Sigmoid colon (tissue), 7 donors: ENCODE results near the gene CDH23. TPM values are rescaled to one million over a fixed set of nuclear protein-coding genes. Genes with fewer than 3 reads are reported as not detected.

Source experiments
- DNase-seq: peaks from one replicate; pipeline ENCODE4 v3.0.0-alpha.2; 2019
- H3K27ac ChIP-seq, 4 donors: fragments of 200-600 bp; sonication (generic); one replicate each; pipeline ENCODE4 v1.5.1; 2016 to 2019; ENCODE audit warnings: mild to moderate bottlenecking in 1 of 4
- H3K27me3 ChIP-seq, 3 donors: fragments of 200-600 bp; sonication (generic); one replicate each; pipeline ENCODE4 v1.5.1; 2019; ENCODE audit warnings: mild to moderate bottlenecking in 1 of 3
- H3K36me3 ChIP-seq, 4 donors: fragments of 200-600 bp; sonication (generic); one replicate each; pipeline ENCODE4 v1.5.1; 2016 to 2019
- H3K4me1 ChIP-seq, 4 donors: fragments of 200-600 bp; sonication (generic); one replicate each; pipeline ENCODE4 v1.5.1; 2017 to 2019
- H3K4me3 ChIP-seq, 4 donors: fragments of 200-600 bp; sonication (generic); one replicate each; pipeline ENCODE4 v1.5.1; 2017 to 2019; ENCODE audit warnings: mild to moderate bottlenecking in 2 of 4, moderate library complexity in 1 of 4
- H3K9me3 ChIP-seq, 4 donors: fragments of 200-600 bp in 3 of 4; sonication (generic) in 3 of 4; one replicate each; pipeline versions ENCODE4 v1.5.1 to v1.6.1; 2013 to 2019
- CTCF ChIP-seq, 4 experiments: fragments of 450-650 bp in 3 of 4; fragments of 200-600 bp in 1 of 4; IDR thresholded peaks; one replicate each; pipeline ENCODE4 v1.5.1; 2016 to 2019; ENCODE audit warnings: antibody characterized with exemption in 4 of 4, mild to moderate bottlenecking in 3 of 4, moderate library complexity in 2 of 4
- EP300 ChIP-seq, 4 donors: sonication (generic); formaldehyde crosslinking; IDR thresholded peaks; one replicate each; pipeline ENCODE4 v1.6.1; 2017; ENCODE audit warnings: antibody characterized with exemption in 4 of 4
- POLR2A ChIP-seq, 2 donors: fragments of 450-650 bp; IDR thresholded peaks; one replicate each; pipeline ENCODE4 v1.6.1; 2016; ENCODE audit warnings: antibody characterized with exemption in 2 of 2, mild to moderate bottlenecking in 2 of 2, moderate library complexity in 2 of 2
- POLR2AphosphoS5 ChIP-seq, 4 donors: sonication (generic); formaldehyde crosslinking; IDR thresholded peaks; one replicate each; pipeline ENCODE4 v1.6.1; 2017; ENCODE audit warnings: antibody characterized with exemption in 4 of 4
- WGBS, 2 donors: extraction: QIAGEN DNeasy Blood & Tissue Kit; methylation state at CpG; one replicate each; pipeline ENCODE4 v1.1.7; 2013; 5-methylcytosine and 5-hydroxymethylcytosine counted together
- intact Hi-C: fragments of 100-400 bp; cut with DNase I; formaldehyde crosslinking; loops from one replicate; pipeline ENCODE4 v1.15.1; 2023
- polyA plus RNA-seq, 3 donors: library from polyadenylated mRNA; stranded (reverse); fragments of 200-250 nt; gene quantifications; one replicate each; pipeline ENCODE4 v1.2.3, GENCODE V29; 2013
- total RNA-seq, 4 donors: library from RNA; depleted of rRNA; stranded (reverse); fragments of >200 nt; gene quantifications; one replicate each; pipeline ENCODE4 v1.1.0, GENCODE V29; 2016
- donor health status: healthy with polysubstance abuse.
- donor health status: Bipolar disorder and iron deficiency.
- donor health status: healthy.

The CDH23 gene
- total and polyA plus RNA-seq, 7 donors = 1.5 to 7.2 (median 3.0) TPM

DNA sequence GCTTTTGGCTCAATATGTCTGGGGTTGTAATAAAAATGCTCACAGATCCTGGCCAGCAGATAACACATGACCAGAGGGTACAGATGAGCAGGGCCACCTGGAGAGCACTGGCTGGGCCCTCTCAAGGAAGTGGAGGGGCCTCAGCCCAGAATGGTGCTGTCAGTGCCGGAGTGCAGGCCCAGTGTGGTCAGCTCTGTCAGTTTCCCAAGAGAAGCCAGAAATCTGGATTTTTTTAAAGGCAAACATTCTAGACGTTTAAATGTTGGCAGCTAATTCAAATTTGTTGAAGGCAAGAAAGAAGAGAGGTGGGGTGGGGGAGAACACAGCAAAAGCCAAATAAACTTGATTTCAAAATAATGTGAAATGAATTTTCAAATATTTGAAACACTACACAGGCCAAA, 320.8 kb downstream of the CDH23 start:
- Histone ChIP-seq H3K36me3 (no peaks in the 10 kb centered on the region), H3K4me3 (no peak overlapping the region), H3K4me1 (peaks cover 0 to 51% (median 41%) of the 10 kb centered on the region in 4 donors), H3K27me3 (no peaks in the 10 kb centered on the region), H3K9me3 (no peaks in the 10 kb centered on the region), H3K27ac (peak overlapping the region; percentile 38 to 55 (median 44))
- WGBS, 2 donors = 70 to 73% methylated on average over 2 of the region's 2 CpGs
- intact Hi-C loops = no loop called here
- TF ChIP-seq POLR2AphosphoS5 (IDR thresholded peaks at IDR 0.05) = peak in 2 of 4 donors; percentile 14 to 29
- TF ChIP-seq CTCF (IDR thresholded peaks at IDR 0.05) = no peak
- DNase-seq = no peak

- Histone ChIP-seq H3K27ac (peak overlapping the region; percentile 30 to 55 (median 46)), H3K9me3 (no peaks in the 10 kb centered on the region), H3K27me3 (no peaks in the 10 kb centered on the region), H3K4me3 (no peak overlapping the region), H3K4me1 (peaks cover 0 to 44% (median 35%) of the 10 kb centered on the region in 4 donors), H3K36me3 (no peaks in the 10 kb centered on the region)
- TF ChIP-seq POLR2A (IDR thresholded peaks at IDR 0.05) (no peak), POLR2AphosphoS5 (IDR thresholded peaks at IDR 0.05) (no peak), CTCF (IDR thresholded peaks at IDR 0.05) (no peak), EP300 (IDR thresholded peaks at IDR 0.05) (no peak)
- 87 to 88% methylated on average over 10 of the region's 10 CpGs for WGBS, 2 donors
- intact Hi-C loops = no loop called here
- no peak for DNase-seq
Measured at GRCh38 chr10:71718165-71718698, 321.5 kb downstream of the CDH23 start.

- no peaks in the 10 kb centered on the region for H3K36me3 ChIP-seq
- 75 to 85% methylated on average over 7 of the region's 7 CpGs for WGBS, 2 donors
- peaks cover 0 to 36% (median 26%) of the 10 kb centered on the region in 4 donors for H3K4me1 ChIP-seq
- no peaks in the 10 kb centered on the region for H3K9me3 ChIP-seq
- H3K27me3 ChIP-seq = no peaks in the 10 kb centered on the region
- TF ChIP-seq POLR2A (IDR thresholded peaks at IDR 0.05) (no peak), POLR2AphosphoS5 (IDR thresholded peaks at IDR 0.05) (peak in 1 of 4 donors; percentile 12), EP300 (IDR thresholded peaks at IDR 0.05) (no peak), CTCF (IDR thresholded peaks at IDR 0.05) (no peak)
- DNase-seq = no peak
- peak overlapping the region in 1 of 4 donors; percentile 55 for H3K27ac ChIP-seq
- H3K4me3 ChIP-seq = no peak overlapping the region
- intact Hi-C loops = no loop called here
Measured at GRCh38 chr10:71719042-71719441, 322.3 kb downstream of the CDH23 start.

GRCh38 chr10:71719464-71720201, 322.9 kb downstream of the CDH23 start, which contains the start of gene C10orf105:
Gene C10orf105, minus strand, starts transcription at chr10:71719778. Its CDS starts 3,441 bp downstream, at chr10:71716337.
- no peaks in the 10 kb centered on the region for H3K9me3 ChIP-seq
- H3K4me1 ChIP-seq = peaks cover 0 to 30% (median 21%) of the 10 kb centered on the region in 4 donors
- peak within 1 kb of the TSS; percentile 30 to 55 (median 46) for H3K27ac ChIP-seq
- intact Hi-C loops = no loop called here
- 94% methylated on average over 14 of the region's 14 CpGs for WGBS, 2 donors
- DNase-seq = no peak
- H3K27me3 ChIP-seq = no peaks in the 10 kb centered on the region
- TF ChIP-seq POLR2A (IDR thresholded peaks at IDR 0.05) (no peak), EP300 (IDR thresholded peaks at IDR 0.05) (no peak), CTCF (IDR thresholded peaks at IDR 0.05) (no peak), POLR2AphosphoS5 (IDR thresholded peaks at IDR 0.05) (no peak)
- no peaks in the 10 kb centered on the region for H3K36me3 ChIP-seq
- no peak within 1 kb of the TSS for H3K4me3 ChIP-seq
